K562 (cell line): ENCODE data around the gene ABCB9. TPM values are rescaled to one million over a fixed set of nuclear protein-coding genes. Genes with fewer than 3 reads are reported as not detected.
A peak's percentile ranks its signal among the peaks of the same experiment; 100 is the strongest.

Source experiments
- ATAC-seq: fragments of 200-7000 bp; cut with Tn5 transposase; 3 replicates; pipeline ENCODE4 v1.9.1; 2020; ENCODE audit warnings: moderate library complexity
- BruUV-seq: library from RNA; stranded (reverse); fragments of 400-500 nt; replicated peaks from 2 replicates; lab custom pipeline; 2021; lab: Mats Ljungman, UMichigan
- CTCF ChIA-PET: fragments of 300-600 bp; formaldehyde crosslinking; extraction: SDS; loops from one replicate; lab custom pipeline; 2021; ENCODE audit warnings: low intra/inter-chr PET ratio; lab: Yijun Ruan, JAX
- POLR2A ChIA-PET: fragments of 300-600, 350-650 bp; sonication (Branson Sonifier 250); formaldehyde crosslinking; extraction: SDS; loops from one replicate; lab custom pipeline; 2021; ENCODE audit warnings: antibody characterized with exemption, inconsistent platforms; lab: Yijun Ruan, JAX
- DNase-seq, 4 experiments: peaks; one replicate each; pipeline versions ENCODE4 v3.0.0 to v3.0.0-alpha.2; 2011 to 2018; ENCODE audit warnings: low spot score in 3 of 4, mixed read lengths in 3 of 4; ENCODE audit errors: extremely low read depth in 1 of 4
- FAIRE-seq: peaks from 2 replicates; lab custom pipeline; 2011; peaks lifted over from hg19 to GRCh38; lab: Jason Lieb, UNC
- H2AFZ ChIP-seq: 2 replicates; pipeline ENCODE4 v1.6.0; 2011; ENCODE audit warnings: low read depth, low read length, control low read depth, inconsistent platforms
- H3K27ac ChIP-seq: fragments of 200-600 bp; 3 replicates; pipeline ENCODE4 v1.8.0; 2011; ENCODE audit warnings: low read depth, mild to moderate bottlenecking, control low read depth, inconsistent platforms, low read length, moderate library complexity, mixed read lengths; ENCODE audit errors: extremely low read depth
- H3K27me3 ChIP-seq, 2 experiments: fragments of 300-600 bp in 1 of 2; 2 replicates in 1 of 2; 3 replicates in 1 of 2; pipeline versions ENCODE4 v1.6.0 to v1.8.0; 2011; ENCODE audit warnings: inconsistent platforms in 2 of 2, low read length in 2 of 2, mild to moderate bottlenecking in 1 of 2, mixed read lengths in 1 of 2, moderate library complexity in 1 of 2; ENCODE audit not compliant: control insufficient read depth in 2 of 2, insufficient read depth in 2 of 2
- H3K36me3 ChIP-seq: fragments of 300-600 bp; 3 replicates; pipeline ENCODE4 v1.8.0; 2011; ENCODE audit warnings: mild to moderate bottlenecking, low read length, inconsistent platforms; ENCODE audit not compliant: control insufficient read depth, insufficient read depth
- H3K4me1 ChIP-seq, 2 experiments: fragments of 200-600 bp in 1 of 2; replicated peaks in 1 of 2; 2 replicates in 1 of 2; 3 replicates in 1 of 2; pipeline versions ENCODE4 v1.5.1 to v1.8.0; 2011; ENCODE audit warnings: inconsistent platforms in 2 of 2, low read length in 2 of 2, mild to moderate bottlenecking in 1 of 2, mixed read lengths in 1 of 2, moderate library complexity in 1 of 2; ENCODE audit not compliant: control insufficient read depth in 2 of 2, insufficient read depth in 2 of 2
- H3K4me2 ChIP-seq: 2 replicates; pipeline ENCODE4 v1.6.1; 2011; ENCODE audit warnings: low read length, control low read depth, inconsistent platforms, mixed read lengths; ENCODE audit not compliant: insufficient read depth
- H3K4me3 ChIP-seq: fragments of 200-600 bp; sonication (generic), shearing (Covaris generic); 2 replicates; pipeline ENCODE4 v1.5.1; 2016; ENCODE audit warnings: control low read depth, inconsistent platforms
- H3K79me2 ChIP-seq: fragments of 200-600 bp; 3 replicates; pipeline ENCODE4 v1.8.0; 2011; ENCODE audit warnings: low read length, inconsistent platforms; ENCODE audit not compliant: control insufficient read depth, insufficient read depth
- H3K9ac ChIP-seq, 2 experiments: 2 replicates each; pipeline versions ENCODE4 v1.6.0 to v1.6.1; 2011; ENCODE audit warnings: low read depth in 2 of 2, low read length in 2 of 2, control low read depth in 1 of 2, inconsistent platforms in 1 of 2, mild to moderate bottlenecking in 1 of 2, mixed read lengths in 1 of 2; ENCODE audit not compliant: insufficient read depth in 1 of 2
- H3K9me1 ChIP-seq: one replicate; pipeline ENCODE4 v1.6.0; 2011; ENCODE audit warnings: inconsistent platforms, mild to moderate bottlenecking, low read length, moderate library complexity; ENCODE audit not compliant: control insufficient read depth, insufficient read depth
- H3K9me3 ChIP-seq: replicated peaks from 2 replicates; pipeline ENCODE4 v1.5.1; 2011; ENCODE audit warnings: low read depth, low read length, inconsistent platforms; ENCODE audit not compliant: control insufficient read depth, insufficient read depth
- H4K20me1 ChIP-seq: replicated peaks from 2 replicates; pipeline ENCODE4 v1.6.1; 2011; ENCODE audit warnings: low read length, inconsistent platforms, mixed read lengths; ENCODE audit not compliant: control insufficient read depth, insufficient read depth
- ARHGAP35 ChIP-seq: fragments of 450-650 bp; IDR thresholded peaks from 2 replicates; pipeline ENCODE4 v1.6.1; 2018; ENCODE audit not compliant: partially characterized antibody
- EGR1 ChIP-seq: fragments of 450-650 bp; conservative IDR thresholded peaks from 2 replicates; pipeline ENCODE4 v1.6.1; 2017; ENCODE audit warnings: mild to moderate bottlenecking
- ESRRB ChIP-seq: fragments of 250-450 bp; sonication (Bioruptor Pico); IDR thresholded peaks from 2 replicates; pipeline ENCODE4 v1.5.0; 2020; ENCODE audit warnings: mild to moderate bottlenecking, moderate library complexity, borderline replicate concordance
- FIP1L1 ChIP-seq: fragments of 200-400 bp; formaldehyde crosslinking; IDR thresholded peaks from 2 replicates; pipeline ENCODE4 v1.6.1; 2018; ENCODE audit warnings: mild to moderate bottlenecking, low read depth, low read length; ENCODE audit not compliant: poor library complexity, severe bottlenecking
- MTA2 ChIP-seq: fragments of 450-650 bp; IDR thresholded peaks from 2 replicates; pipeline ENCODE4 v1.6.1; 2016; ENCODE audit warnings: low read depth
- MYBL2 ChIP-seq, 2 experiments: fragments of 450-650 bp in 1 of 2; sonication (generic) in 1 of 2; formaldehyde crosslinking in 1 of 2; IDR thresholded peaks; 2 replicates each; pipeline versions ENCODE4 v1.6.1 to v1.8.1; 2017 to 2022; ENCODE audit warnings: borderline replicate concordance in 1 of 2, inconsistent platforms in 1 of 2, low read depth in 1 of 2, mild to moderate bottlenecking in 1 of 2, missing genetic modification reagents in 1 of 2, moderate library complexity in 1 of 2
- POU5F1 ChIP-seq: fragments of 150-350 bp; IDR thresholded peaks from 2 replicates; pipeline ENCODE4 v1.6.1; 2014; ENCODE audit warnings: borderline replicate concordance, low read length, low read depth, mild to moderate bottlenecking; ENCODE audit not compliant: partially characterized antibody
- SMARCA4 ChIP-seq: fragments of 450-650 bp; IDR thresholded peaks from 2 replicates; pipeline ENCODE4 v1.6.1; 2016
- ZNF780A ChIP-seq: fragments of 250-450 bp; sonication (Bioruptor Pico); IDR thresholded peaks from 2 replicates; pipeline ENCODE4 v1.5.0; 2021; ENCODE audit warnings: mild to moderate bottlenecking
- WGBS: fragments of 100-300 bp; shearing (Covaris generic); methylation state at CpG from one replicate; pipeline ENCODE4 v1.1.6; 2016; ENCODE audit warnings: low coverage, mixed read lengths; ENCODE audit not compliant: insufficient coverage; ENCODE audit errors: missing lambda C conversion rate; 5-methylcytosine and 5-hydroxymethylcytosine counted together
- in situ Hi-C: fragments of 300-500 bp; cut with MboI; formaldehyde crosslinking; loops from 4 replicates; pipeline ENCODE4 v1.15.0; 2018; ENCODE audit warnings: inconsistent platforms, mixed read lengths
- intact Hi-C: fragments of 100-400 bp; cut with micrococcal nuclease; formaldehyde crosslinking; loops from 2 replicates; pipeline ENCODE4 v1.14.2; 2022
- polyA plus RNA-seq, 8 experiments: library from polyadenylated mRNA; depleted of rRNA in 4 of 8; stranded (reverse) in 5 of 8; unstranded in 3 of 8; fragments of >200 nt; fragmentation: Nextera tagmentation in 2 of 8; fragmentation: Illumina TruSeq in 1 of 8; extraction: Ambion mirVana in 2 of 8; extraction: Trizol in 1 of 8; gene quantifications; 2 replicates each; pipeline versions ENCODE4 v1.2.1 to v1.2.3, GENCODE V29; 2011 to 2014; ENCODE audit warnings: inconsistent platforms in 1 of 8, missing spikeins in 1 of 8
- total RNA-seq, 7 experiments: library from RNA; depleted of rRNA in 6 of 7; stranded (reverse); fragments of >200 nt in 6 of 7; fragmentation: Illumina TruSeq in 2 of 7; extraction: Trizol in 2 of 7; gene quantifications; 2 replicates each; pipeline versions ENCODE4 v1.2.1 to v1.2.3, GENCODE V29; 2011 to 2021; ENCODE audit warnings: low replicate concordance in 1 of 7
- TF ChIP-seq, protein P1 (sequence below), 2 experiments: fragments of 450-650 bp; IDR thresholded peaks; 2 replicates each; pipeline ENCODE4 v1.6.1; 2016; ENCODE audit warnings: mild to moderate bottlenecking in 2 of 2, borderline replicate concordance in 1 of 2, low read depth in 1 of 2, moderate library complexity in 1 of 2
- TF ChIP-seq, protein P2 (sequence below), 3 experiments: fragments of 200-800 bp in 1 of 3; sonication (Bioruptor generic) in 1 of 3; sonication (generic) in 1 of 3; formaldehyde crosslinking in 1 of 3; IDR thresholded peaks; 2 replicates each; pipeline versions ENCODE4 v1.6.1 to v1.8.0; 2016 to 2022; ENCODE audit warnings: mild to moderate bottlenecking in 2 of 3, missing compliant biosample characterization in 2 of 3, missing genetic modification characterization in 2 of 3, missing genetic modification reagents in 1 of 3

ABCB9 gene
- total and polyA plus RNA-seq, 9 of the 15 experiments (the other 6 are each of a cell fraction or from before 2014, with no cell fraction given) = 0.20 to 12.6 (median 6.2) TPM

DNA sequence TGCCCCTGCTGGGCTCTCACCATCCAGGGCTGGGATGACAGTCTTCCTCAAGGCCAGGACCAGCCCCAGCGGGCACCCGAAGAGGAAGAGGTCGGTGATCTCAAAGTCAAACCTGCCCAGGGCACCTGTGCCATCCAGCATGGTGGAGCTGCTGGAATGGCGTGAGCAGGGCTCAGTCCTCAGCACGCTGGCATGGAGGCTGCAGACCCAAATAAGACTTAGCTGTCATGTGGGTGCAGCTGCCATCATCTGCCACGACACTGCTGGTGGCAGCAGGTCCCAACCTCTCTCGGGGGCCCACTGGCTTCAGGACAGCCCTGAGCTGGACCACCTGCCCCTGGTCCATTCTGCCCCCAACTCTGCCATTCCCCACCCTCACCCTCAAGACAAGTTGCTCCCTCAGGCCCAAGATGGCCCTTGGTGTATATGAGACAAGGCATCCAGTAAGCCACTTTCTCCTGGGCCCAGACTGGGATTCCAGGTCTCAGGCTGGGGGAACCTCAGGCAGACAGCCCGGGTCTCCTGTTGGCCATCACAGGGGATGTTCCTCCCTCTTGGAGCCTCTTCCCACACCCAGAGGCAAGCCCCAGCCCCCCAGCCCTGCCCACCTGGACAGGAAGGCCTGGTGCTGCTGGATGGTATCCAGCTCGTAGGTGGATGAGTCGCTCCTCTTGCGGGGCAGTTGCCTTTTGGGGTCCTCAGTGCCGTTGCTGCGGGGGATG, 28.7 kb upstream of the ABCB9 start:
- no peaks in the 10 kb centered on the region for H4K20me1 ChIP-seq
- no peak overlapping the region for H3K27ac ChIP-seq
- no peak for ATAC-seq
- in situ Hi-C loops = no loop called here
- TF ChIP-seq FIP1L1 (no peak), MYBL2 (IDR thresholded peaks at IDR 0.05; ENCODE audit: low read depth) (no peak), MYBL2 (CRISPR knock-in tag; IDR thresholded peaks at IDR 0.05; ENCODE audit: borderline replicate concordance) (no peak), ESRRB (CRISPR knock-in tag) (no peak), ZNF780A (CRISPR knock-in tag) (no peak), SMARCA4 (no peak), EGR1 (no peak), POU5F1 (no peak), ARHGAP35 (no peak), MTA2 (no peak)
- TF ChIP-seq, protein P1, sequence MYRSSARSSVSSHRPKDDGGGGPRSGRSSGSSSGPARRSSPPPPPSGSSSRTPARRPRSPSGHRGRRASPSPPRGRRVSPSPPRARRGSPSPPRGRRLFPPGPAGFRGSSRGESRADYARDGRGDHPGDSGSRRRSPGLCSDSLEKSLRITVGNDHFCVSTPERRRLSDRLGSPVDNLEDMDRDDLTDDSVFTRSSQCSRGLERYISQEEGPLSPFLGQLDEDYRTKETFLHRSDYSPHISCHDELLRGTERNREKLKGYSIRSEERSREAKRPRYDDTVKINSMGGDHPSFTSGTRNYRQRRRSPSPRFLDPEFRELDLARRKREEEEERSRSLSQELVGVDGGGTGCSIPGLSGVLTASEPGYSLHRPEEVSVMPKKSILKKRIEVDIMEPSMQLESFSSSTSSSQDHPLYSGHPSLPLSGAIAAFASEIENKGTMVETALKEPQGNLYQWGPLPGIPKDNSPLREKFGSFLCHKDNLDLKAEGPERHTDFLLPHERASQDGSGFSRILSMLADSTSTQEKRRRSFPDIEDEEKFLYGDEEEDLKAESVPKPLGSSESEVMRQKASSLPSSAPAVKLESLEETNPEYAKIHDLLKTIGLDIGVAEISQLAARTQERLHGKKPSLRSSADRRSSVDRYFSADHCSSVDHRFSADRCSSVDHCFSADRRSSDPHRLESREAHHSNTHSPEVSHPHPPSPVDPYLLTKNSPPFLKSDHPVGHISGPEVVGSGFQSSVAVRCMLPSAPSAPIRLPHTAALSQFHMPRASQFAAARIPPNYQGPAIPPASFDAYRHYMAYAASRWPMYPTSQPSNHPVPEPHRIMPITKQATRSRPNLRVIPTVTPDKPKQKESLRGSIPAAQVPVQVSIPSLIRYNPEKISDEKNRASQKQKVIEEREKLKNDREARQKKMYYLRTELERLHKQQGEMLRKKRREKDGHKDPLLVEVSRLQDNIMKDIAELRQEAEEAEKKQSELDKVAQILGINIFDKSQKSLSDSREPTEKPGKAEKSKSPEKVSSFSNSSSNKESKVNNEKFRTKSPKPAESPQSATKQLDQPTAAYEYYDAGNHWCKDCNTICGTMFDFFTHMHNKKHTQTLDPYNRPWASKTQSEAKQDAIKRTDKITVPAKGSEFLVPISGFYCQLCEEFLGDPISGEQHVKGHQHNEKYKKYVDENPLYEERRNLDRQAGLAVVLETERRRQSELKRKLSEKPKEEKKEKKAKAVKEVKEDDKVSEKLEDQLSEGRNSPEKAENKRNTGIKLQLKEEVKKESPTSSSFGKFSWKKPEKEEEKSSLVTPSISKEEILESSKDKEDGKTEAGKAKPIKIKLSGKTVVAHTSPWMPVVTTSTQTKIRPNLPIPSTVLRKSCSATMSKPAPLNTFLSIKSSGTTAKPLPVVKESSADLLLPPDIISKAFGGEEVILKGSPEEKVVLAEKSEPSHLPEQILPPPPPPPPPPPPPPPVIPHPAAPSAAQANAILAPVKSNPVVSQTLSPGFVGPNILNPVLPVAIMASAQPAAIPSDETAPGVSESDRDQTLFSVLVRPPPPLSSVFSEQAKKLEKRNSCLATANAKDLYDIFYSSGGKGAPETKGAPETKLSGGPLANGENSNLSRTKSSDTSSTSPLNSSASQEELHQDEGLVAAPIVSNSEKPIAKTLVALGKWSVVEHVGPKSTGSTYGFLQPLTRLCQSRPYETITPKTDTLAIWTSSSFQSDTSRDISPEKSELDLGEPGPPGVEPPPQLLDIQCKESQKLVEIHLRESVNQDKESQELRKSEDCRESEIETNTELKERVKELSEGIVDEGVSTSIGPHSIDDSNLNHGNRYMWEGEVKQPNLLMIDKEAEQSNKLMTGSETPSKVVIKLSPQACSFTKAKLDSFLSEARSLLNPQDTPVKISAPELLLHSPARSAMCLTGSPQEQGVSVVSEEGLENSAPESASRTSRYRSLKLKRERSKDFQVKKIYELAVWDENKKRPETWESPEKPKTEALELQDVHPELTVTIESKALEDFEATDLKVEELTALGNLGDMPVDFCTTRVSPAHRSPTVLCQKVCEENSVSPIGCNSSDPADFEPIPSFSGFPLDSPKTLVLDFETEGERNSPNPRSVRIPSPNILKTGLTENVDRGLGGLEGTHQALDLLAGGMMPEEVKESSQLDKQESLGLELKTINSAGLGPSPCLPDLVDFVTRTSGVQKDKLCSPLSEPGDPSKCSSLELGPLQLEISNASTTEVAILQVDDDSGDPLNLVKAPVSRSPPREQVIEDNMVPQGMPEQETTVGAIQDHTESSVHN (IDR thresholded peaks at IDR 0.05; ENCODE audit: borderline replicate concordance in 1 of 2, low read depth in 1 of 2) = no peak
- TF ChIP-seq, protein P2, sequence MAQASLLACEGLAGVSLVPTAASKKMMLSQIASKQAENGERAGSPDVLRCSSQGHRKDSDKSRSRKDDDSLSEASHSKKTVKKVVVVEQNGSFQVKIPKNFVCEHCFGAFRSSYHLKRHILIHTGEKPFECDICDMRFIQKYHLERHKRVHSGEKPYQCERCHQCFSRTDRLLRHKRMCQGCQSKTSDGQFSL (CRISPR knock-in tag; IDR thresholded peaks at IDR 0.05) = no peak
- TF ChIP-seq, protein P2 (tag; IDR thresholded peaks at IDR 0.05) = no peak
- CTCF ChIA-PET = no interaction called here
- H3K9ac ChIP-seq = peak overlapping the region in 1 of 2 experiments; percentile 33; a peak in 1 of 4 replicates
- no peaks in the 10 kb centered on the region for H3K27me3 ChIP-seq
- no peaks in the 10 kb centered on the region for H3K9me3 ChIP-seq
- intact Hi-C loops = no loop called here
- no peak overlapping the region for H2AFZ ChIP-seq
- 75% methylated on average over 13 of the region's 13 CpGs for WGBS
- FAIRE-seq = no peak
- no peaks in the 10 kb centered on the region for H3K36me3 ChIP-seq
- peaks cover 5 to 48% of the 10 kb centered on the region in 2 experiments for H3K4me1 ChIP-seq
- POLR2A ChIA-PET = interaction anchor here (0.9 to 1.3 kb wide), 2 partner anchors 19 to 28 kb away, joined by 4 read pairs; partner anchors contain the start of genes ABCB9 and OGFOD2
- H3K4me3 ChIP-seq = no peak overlapping the region
- no peaks in the 10 kb centered on the region for H3K9me1 ChIP-seq
- no peak for DNase-seq
- no TSS peak for BruUV-seq
- no peaks in the 10 kb centered on the region for H3K79me2 ChIP-seq
- no peak overlapping the region for H3K4me2 ChIP-seq
